Glomerular visceral epithelial cell (primary cell): ENCODE measurements around the gene ARHGAP32.

Source experiments
- DNase-seq: peaks from one replicate; pipeline ENCODE4 v3.0.0-alpha.2; 2016; ENCODE audit errors: extremely low spot score

Gene ARHGAP32

GRCh38 chr11:129192150-129192549 lies at the start of gene ARHGAP32:
Gene ARHGAP32, minus strand, starts transcription at chr11:129192325. Its CDS starts 127 bp downstream, at chr11:129192198.
- no peak for DNase-seq

- DNase-seq: no peak
These were observed 47.1 kb upstream of the ARHGAP32 start for GRCh38 chr11:129239207-129239606.

GRCh38 chr11:129237880-129238638 lies 45.9 kb upstream of the ARHGAP32 start:
- no peak for DNase-seq

GRCh38 chr11:129237456-129237855 lies 45.3 kb upstream of the ARHGAP32 start:
- DNase-seq: no peak

GRCh38 chr11:129236850-129237249 lies 44.7 kb upstream of the ARHGAP32 start:
- no peak for DNase-seq

- DNase-seq: no peak
These were observed 42.9 kb upstream of the ARHGAP32 start for GRCh38 chr11:129234978-129235377.

GRCh38 chr11:129230006-129230405 lies 37.9 kb upstream of the ARHGAP32 start:
- no peak for DNase-seq

- no peak for DNase-seq
These were observed 34.2 kb upstream of the ARHGAP32 start for GRCh38 chr11:129226207-129226798.

- DNase-seq: no peak
These were observed 33.1 kb upstream of the ARHGAP32 start for GRCh38 chr11:129225190-129225589.

- no peak for DNase-seq
These were observed 32.4 kb upstream of the ARHGAP32 start for GRCh38 chr11:129224538-129224937.

GRCh38 chr11:129223701-129224149 lies 31.6 kb upstream of the ARHGAP32 start:
- no peak for DNase-seq

- DNase-seq: no peak
These were observed 31.1 kb upstream of the ARHGAP32 start for GRCh38 chr11:129223260-129223659.

GRCh38 chr11:129222158-129222557 lies 30.0 kb upstream of the ARHGAP32 start:
- no peak for DNase-seq

- no peak for DNase-seq
These were observed 23.6 kb upstream of the ARHGAP32 start for GRCh38 chr11:129215506-129216245.

- no peak for DNase-seq
These were observed 22.7 kb upstream of the ARHGAP32 start for GRCh38 chr11:129214710-129215295.

GRCh38 chr11:129213261-129213660 lies 21.1 kb upstream of the ARHGAP32 start:
- DNase-seq: no peak

GRCh38 chr11:129211397-129211796 lies 19.3 kb upstream of the ARHGAP32 start:
- no peak for DNase-seq

GRCh38 chr11:129210831-129211181 lies 18.7 kb upstream of the ARHGAP32 start:
- no peak for DNase-seq

- DNase-seq: no peak
These were observed 18.0 kb upstream of the ARHGAP32 start for GRCh38 chr11:129209891-129210830.

- no peak for DNase-seq
These were observed 16.7 kb upstream of the ARHGAP32 start for GRCh38 chr11:129208863-129209262.

GRCh38 chr11:129204150-129204838 lies 12.2 kb upstream of the ARHGAP32 start:
- no peak for DNase-seq
